HEK293 (cell line): ENCODE measurements around the gene HIPK2.

Source experiments
- YY1 ChIP-seq: fragments of 450-650 bp; formaldehyde crosslinking; IDR thresholded peaks from 2 replicates; pipeline ENCODE4 v1.5.1; 2018; ENCODE audit warnings: missing biosample characterization, missing genetic modification characterization
- ZNF140 ChIP-seq: fragments of 450-650 bp; formaldehyde crosslinking; IDR thresholded peaks from 2 replicates; pipeline ENCODE4 v1.5.1; 2016; ENCODE audit warnings: missing biosample characterization, missing genetic modification characterization
- ZNF174 ChIP-seq: fragments of 450-650 bp; formaldehyde crosslinking; IDR thresholded peaks from 2 replicates; pipeline ENCODE4 v1.5.0; 2017; ENCODE audit warnings: missing biosample characterization, mild to moderate bottlenecking, missing genetic modification characterization
- ZNF239 ChIP-seq: fragments of 450-650 bp; formaldehyde crosslinking; IDR thresholded peaks from 2 replicates; pipeline ENCODE4 v1.5.1; 2016; ENCODE audit warnings: missing biosample characterization, missing genetic modification characterization
- ZNF274 ChIP-seq, 2 experiments: fragments of 200-500 bp in 1 of 2; fragments of 450-650 bp in 1 of 2; sonication (Bioruptor generic) in 1 of 2; formaldehyde crosslinking in 1 of 2; IDR thresholded peaks; 2 replicates each; pipeline versions ENCODE4 v1.5.1 to v1.6.1; 2014 to 2016; ENCODE audit warnings: borderline replicate concordance in 1 of 2, inconsistent platforms in 1 of 2, low read length in 1 of 2, missing biosample characterization in 1 of 2, missing genetic modification characterization in 1 of 2
- ZNF302 ChIP-seq: fragments of 450-650 bp; formaldehyde crosslinking; IDR thresholded peaks from 2 replicates; pipeline ENCODE4 v1.5.1; 2016; ENCODE audit warnings: missing biosample characterization, missing genetic modification characterization, low read depth
- ZNF362 ChIP-seq: fragments of 450-650 bp; formaldehyde crosslinking; IDR thresholded peaks from 2 replicates; pipeline ENCODE4 v1.5.1; 2016; ENCODE audit warnings: missing biosample characterization, missing genetic modification characterization
- ZNF544 ChIP-seq: fragments of 450-650 bp; formaldehyde crosslinking; IDR thresholded peaks from 2 replicates; pipeline ENCODE4 v1.5.0; 2017; ENCODE audit warnings: missing biosample characterization, missing genetic modification characterization
- ZNF558 ChIP-seq: fragments of 450-650 bp; formaldehyde crosslinking; IDR thresholded peaks from 2 replicates; pipeline ENCODE4 v1.5.1; 2016; ENCODE audit warnings: missing biosample characterization, missing genetic modification characterization
- ZNF585B ChIP-seq: fragments of 450-650 bp; formaldehyde crosslinking; IDR thresholded peaks from 2 replicates; pipeline ENCODE4 v1.5.1; 2016; ENCODE audit warnings: missing biosample characterization, missing genetic modification characterization
- TF ChIP-seq, protein P1 (sequence below): fragments of 450-650 bp; formaldehyde crosslinking; IDR thresholded peaks from 2 replicates; pipeline ENCODE4 v1.5.1; 2016; ENCODE audit warnings: missing biosample characterization, missing genetic modification characterization

- TF ChIP-seq, protein P1, sequence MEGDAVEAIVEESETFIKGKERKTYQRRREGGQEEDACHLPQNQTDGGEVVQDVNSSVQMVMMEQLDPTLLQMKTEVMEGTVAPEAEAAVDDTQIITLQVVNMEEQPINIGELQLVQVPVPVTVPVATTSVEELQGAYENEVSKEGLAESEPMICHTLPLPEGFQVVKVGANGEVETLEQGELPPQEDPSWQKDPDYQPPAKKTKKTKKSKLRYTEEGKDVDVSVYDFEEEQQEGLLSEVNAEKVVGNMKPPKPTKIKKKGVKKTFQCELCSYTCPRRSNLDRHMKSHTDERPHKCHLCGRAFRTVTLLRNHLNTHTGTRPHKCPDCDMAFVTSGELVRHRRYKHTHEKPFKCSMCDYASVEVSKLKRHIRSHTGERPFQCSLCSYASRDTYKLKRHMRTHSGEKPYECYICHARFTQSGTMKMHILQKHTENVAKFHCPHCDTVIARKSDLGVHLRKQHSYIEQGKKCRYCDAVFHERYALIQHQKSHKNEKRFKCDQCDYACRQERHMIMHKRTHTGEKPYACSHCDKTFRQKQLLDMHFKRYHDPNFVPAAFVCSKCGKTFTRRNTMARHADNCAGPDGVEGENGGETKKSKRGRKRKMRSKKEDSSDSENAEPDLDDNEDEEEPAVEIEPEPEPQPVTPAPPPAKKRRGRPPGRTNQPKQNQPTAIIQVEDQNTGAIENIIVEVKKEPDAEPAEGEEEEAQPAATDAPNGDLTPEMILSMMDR (tag by site-specific recombination): no peak
- TF ChIP-seq ZNF174: no peak
- no peak for TF ChIP-seq ZNF274 (IDR thresholded peaks at IDR 0.05; ENCODE audit: low read length)
- TF ChIP-seq ZNF274 (tag by site-specific recombination; IDR thresholded peaks at IDR 0.05; ENCODE audit: borderline replicate concordance): no peak
- no peak for TF ChIP-seq ZNF558 (tag by site-specific recombination)
- TF ChIP-seq ZNF302: no peak
- TF ChIP-seq ZNF239 (tag by site-specific recombination): no peak
- no peak for TF ChIP-seq ZNF544 (tag by site-specific recombination)
- TF ChIP-seq ZNF362: no peak
- no peak for TF ChIP-seq ZNF585B (tag by site-specific recombination)
- TF ChIP-seq YY1 (tag by site-specific recombination): no peak
- no peak for TF ChIP-seq ZNF140
Observed at GRCh38 chr7:139588632-139589031, 189.2 kb downstream of the HIPK2 start.
